ENCODE measurements around the gene SLC7A11. TPM values are rescaled to one million over a fixed set of nuclear protein-coding genes. Genes with fewer than 3 reads are reported as not detected.

SLC7A11 gene
- total RNA-seq, 1 donor from 2014 or later = 26.5 TPM

DNA sequence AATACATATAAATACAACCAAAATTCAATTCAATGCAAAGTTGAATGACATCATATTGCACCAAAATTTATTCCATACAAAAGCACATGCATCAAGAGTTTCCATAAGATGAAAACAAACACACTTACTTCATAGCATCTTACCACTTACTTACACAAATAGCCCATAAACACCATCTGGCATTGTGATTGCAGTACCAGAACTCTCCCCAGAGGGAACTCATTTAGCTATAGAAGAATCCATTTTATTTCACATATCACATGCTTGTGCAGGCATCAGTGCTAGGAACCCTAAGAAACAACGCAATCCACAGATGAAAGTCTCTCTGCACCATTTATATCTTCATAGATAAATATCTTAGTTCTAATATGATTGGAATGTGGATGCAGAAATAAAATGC lies 77.9 kb downstream of the SLC7A11 start:
- DNase-seq (ENCODE audit: low read depth) = no peak

- no peak for DNase-seq (ENCODE audit: low read depth)
Measured at GRCh38 chr4:138163171-138163570, 79.0 kb downstream of the SLC7A11 start.

DNA sequence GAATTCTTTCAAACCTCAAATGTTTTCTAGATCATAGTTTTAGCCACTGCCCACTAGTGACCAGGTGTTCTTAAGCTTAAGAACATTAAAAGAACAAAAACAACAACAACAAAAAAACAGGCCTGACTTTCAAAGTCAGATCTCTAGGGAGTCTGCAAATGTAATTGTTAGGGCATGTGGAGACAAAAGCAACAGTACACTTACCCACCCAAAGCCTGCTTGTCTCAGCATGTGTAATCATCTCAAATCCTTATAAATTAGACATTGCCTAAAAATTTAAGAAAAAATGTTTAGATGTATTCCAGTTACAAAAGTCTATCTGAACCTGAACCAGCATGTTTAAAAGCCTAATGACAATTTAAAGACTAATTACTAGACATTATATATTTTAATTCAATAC lies 79.9 kb downstream of the SLC7A11 start:
- peak; percentile 1 for DNase-seq (ENCODE audit: low read depth)

GRCh38 chr4:138161351-138161750 lies 80.8 kb downstream of the SLC7A11 start:
- DNase-seq (ENCODE audit: low read depth) = no peak

GRCh38 chr4:138158746-138159297 lies 83.3 kb downstream of the SLC7A11 start:
- peak; percentile 51 for DNase-seq (ENCODE audit: low read depth)

DNA sequence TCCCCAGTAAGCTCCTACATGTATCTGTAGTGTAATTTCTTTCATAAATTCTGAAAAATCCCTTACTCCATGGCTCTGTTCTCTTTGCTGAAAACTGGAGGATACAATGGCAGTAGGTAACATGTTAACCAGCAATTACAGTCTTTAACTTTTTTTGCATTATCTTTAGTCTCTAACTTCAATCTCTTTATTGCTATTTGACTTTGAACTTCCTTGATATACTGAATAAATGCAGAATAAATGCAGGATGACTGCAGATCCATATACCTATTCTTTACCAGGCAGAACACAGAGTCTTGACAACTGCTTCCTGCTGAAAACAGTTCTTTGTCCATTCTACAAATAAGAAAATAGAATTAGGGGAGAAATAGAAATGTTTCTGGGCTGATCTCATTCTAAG lies 101.3 kb downstream of the SLC7A11 start:
- DNase-seq (ENCODE audit: low read depth) = no peak

GRCh38 chr4:138138774-138139173 lies 103.4 kb downstream of the SLC7A11 start:
- no peak for DNase-seq (ENCODE audit: low read depth)

GRCh38 chr4:138135610-138136009 lies 106.5 kb downstream of the SLC7A11 start:
- DNase-seq (ENCODE audit: low read depth) = no peak

DNA sequence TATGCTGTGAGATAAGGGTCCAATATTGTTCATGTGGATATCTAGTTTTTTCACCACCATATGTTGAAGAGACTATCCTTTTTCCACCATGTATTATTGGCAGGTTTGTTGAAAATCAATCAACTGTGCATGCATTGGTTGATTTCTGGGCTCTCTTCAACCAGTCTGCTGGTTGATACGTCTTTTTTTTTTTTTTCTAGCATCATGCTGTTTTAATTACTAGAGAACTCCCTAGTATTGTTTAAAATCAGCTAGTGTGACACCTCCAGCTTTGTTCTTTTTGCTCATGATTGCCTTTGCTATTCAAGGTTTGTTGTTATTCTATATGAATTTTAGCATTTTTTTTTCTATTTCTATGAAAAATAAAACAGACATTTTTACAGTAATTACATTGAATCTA lies 123.9 kb downstream of the SLC7A11 start:
- no peak for DNase-seq (ENCODE audit: low read depth)

DNA sequence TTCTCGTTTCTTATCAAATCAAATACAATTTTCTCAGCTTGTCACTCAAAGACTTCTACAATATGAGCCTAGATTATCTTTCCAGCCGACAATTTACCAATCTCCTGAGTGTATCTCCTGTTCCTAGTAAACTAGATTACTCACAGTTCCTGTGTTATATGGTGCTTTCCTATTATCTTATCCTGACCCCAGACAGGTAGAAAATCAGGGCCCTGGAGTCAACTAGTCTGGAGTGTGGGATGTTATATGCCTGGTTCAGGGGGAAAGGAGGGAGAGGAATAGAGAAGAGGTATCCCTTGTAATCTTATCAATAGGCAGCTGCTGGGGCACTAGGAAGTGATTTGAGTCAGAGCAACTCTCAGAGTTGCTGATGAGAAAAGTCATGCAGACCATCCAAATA lies 127.1 kb downstream of the SLC7A11 start:
- no peak for DNase-seq (ENCODE audit: low read depth)

DNA sequence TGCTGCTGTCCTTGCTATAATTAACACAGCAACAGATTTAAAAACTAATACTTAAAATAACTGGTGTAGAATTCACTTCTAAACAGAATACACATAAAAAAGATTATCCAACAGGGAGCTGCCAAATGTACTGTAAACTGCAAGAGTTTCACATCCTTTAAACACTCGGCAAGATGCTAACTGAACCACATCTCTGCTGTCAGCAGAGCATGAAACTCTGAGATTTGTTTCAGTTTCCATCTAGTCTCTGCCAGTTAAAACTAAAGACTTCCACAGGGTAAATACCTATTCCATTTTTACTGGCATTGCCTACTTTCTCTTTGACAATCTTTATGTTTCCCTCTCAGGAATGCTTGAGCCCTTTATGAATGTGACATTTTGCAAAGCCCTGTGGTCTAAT lies 127.7 kb downstream of the SLC7A11 start:
- no peak for DNase-seq (ENCODE audit: low read depth)

Data from myocyte (in vitro differentiated cells).